Stimulated activated CD8-positive, alpha-beta memory T cell treated with anti-CD3 and anti-CD28 coated beads, Interleukin-7, amount 100 ng/mL, for 24 hours (primary cell): Measurements from ENCODE around the gene EDIL3.
"Not testable (repeated sequence)": the region's sequence is repeated elsewhere in the genome, so short reads cannot be mapped to it uniquely, and the experiment has no call there.

Source experiments
- DNase-seq: peaks from one replicate; pipeline ENCODE4 v3.0.0-alpha.2; 2020; ENCODE audit warnings: low read depth

Gene EDIL3

DNA sequence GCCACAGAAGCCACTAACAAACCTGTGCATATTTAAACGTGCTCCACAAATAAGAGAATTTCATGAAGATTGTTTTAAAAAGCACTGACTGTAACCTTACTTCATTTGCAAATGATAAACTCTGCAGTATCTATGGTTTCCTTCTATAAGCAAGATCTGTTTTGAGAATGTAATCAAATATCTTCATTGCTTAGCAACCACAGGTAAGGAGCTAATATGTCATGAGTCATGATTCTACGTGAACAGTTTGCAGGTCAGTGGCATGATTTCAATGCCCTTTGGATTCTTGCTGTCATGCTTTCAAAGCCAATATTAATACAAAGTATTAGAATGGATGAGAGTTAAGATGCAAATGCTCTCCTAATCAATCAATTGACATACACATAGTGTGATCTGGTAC is 325.0 kb downstream of the EDIL3 start:
- DNase-seq = no peak

DNA sequence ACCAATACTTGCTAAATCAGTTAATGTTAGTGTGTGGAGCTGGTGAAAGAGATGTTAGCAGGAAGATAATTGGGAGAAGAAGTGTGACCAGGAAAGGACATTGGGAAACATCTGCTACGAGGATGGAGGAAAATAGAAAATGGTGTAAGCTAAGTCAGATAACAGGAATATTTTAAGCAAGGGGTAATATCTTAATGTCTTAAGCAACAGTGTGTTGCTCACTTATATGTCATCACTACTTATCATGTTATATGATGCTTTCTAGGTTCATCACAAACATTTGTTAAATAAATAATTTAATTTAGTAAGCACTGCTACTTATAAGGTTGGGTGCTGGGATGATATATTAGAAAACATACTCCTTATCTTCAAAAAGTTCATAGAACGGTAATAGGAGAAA is 326.1 kb downstream of the EDIL3 start:
- DNase-seq = no peak

DNA sequence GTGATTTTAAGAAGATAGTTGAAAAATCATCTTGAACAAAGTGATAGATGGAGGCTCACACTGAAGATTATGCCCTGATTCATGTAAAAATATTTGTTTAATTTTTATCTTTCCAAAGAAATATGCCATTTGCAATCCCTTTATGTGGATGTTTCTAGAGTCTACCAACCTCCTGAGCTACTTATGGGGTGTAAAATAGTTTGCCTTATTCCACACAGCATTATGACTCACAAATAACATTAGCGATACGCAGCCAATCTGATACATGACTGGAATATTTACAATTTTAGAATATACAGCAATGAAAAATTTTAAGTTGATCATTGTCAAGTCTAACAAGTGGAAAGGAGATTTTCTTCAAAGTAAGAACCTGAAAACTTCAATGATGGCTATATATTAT is 327.5 kb downstream of the EDIL3 start:
- no peak for DNase-seq

GRCh38 chr5:84045964-84046363 is 338.7 kb downstream of the EDIL3 start:
- DNase-seq = no peak

- DNase-seq = no peak
Observed at GRCh38 chr5:84036842-84037241, 347.8 kb downstream of the EDIL3 start.

DNA sequence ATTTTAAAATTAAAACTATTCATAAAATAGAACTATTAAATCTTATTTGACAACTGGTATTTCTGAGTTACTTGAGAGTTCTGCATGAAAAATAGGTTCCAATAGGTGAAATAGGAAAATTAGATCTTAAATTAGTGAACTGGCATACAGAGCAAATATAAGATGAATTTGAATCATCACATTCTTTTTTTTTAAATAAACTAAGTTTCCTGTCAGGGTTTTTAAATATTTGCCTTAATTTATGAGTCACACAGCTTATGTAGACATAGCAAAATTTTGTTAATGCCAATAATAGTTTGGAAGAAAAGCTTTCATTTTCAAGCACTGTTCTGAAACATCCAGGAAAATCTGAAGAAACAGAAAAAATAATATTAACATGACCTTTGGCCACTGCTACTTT is 352.4 kb downstream of the EDIL3 start:
- no peak for DNase-seq

GRCh38 chr5:84028093-84028492 is 356.6 kb downstream of the EDIL3 start:
- DNase-seq = no peak

DNA sequence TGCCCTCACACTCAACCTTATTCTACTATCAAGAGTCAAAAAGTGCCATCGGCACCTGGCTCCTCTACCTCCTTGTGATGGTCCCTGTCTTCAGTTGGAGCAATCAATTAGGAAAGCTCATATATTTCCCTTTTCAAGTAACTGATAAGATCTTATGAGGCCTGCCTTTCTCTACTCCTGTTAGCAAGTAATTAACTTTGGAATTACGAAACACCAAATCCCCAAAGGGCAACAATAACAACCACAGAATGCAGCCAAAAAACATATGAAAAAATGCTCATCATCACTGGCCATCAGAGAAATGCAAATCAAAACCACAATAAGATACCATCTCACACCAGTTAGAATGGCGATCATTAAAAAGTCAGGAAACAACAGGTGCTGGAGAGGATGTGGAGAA is 366.2 kb downstream of the EDIL3 start:
- DNase-seq = not testable (repeated sequence)

- DNase-seq = no peak
Observed at GRCh38 chr5:84017523-84018172, 367.0 kb downstream of the EDIL3 start.

DNA sequence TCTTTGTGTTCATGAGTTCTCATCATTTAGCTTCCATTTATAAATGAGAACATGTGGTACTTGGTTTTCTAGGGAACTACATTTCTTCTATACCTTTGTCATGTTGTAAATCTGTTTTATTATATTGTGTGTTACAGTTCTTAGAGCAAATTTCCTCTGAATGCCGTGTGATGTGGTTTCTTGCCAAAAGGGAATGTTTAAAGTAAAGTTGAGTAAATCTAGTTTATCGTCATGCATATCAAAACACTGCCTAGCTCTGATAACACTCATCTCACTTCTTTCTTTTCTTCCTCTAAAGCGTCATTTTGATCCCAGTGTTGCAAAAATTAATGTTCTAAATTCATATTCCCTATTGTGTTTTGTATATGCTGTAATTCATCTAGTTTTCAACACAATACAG is 368.6 kb downstream of the EDIL3 start:
- DNase-seq = no peak

DNA sequence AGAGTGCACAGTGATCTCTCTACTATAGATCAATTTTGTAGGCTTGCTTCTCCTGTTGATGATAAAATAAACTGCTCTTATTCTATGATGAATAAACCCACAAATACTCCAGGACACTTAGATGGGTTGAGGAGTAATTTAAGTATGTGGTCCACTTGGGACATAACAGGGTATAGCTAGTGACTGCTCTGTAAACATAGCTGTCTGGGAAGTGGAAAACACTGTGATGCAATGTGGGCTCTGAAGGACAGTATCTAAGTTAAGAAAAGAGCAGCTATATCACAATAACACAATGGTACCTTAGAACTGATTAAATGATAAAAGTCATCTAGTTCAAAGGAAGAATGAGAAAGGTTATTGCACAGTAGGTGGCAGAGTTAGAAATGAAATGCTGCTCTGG is 369.7 kb downstream of the EDIL3 start:
- no peak for DNase-seq

DNA sequence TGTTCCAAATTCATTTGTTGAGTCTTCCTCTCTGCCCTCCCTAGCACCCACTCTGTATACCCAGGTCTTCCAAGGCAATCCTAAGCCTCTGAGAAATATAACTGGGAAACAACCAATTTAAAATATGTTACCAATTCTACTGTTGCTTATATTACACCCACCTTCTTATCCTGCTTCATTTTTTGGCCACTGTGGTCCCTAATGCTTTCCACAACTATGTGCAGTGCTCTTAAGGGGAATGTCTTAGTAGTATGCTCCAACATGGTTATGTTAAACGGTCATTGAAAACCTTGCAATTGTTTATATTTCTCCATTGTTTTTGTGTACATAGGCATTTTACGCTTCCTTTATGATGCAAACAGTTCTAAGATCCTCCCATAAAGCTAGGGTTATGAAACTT is 390.9 kb downstream of the EDIL3 start:
- DNase-seq = no peak

GRCh38 chr5:83991566-83992224 is 393.0 kb downstream of the EDIL3 start:
- DNase-seq = no peak

GRCh38 chr5:83988293-83988685 is 396.4 kb downstream of the EDIL3 start:
- no peak for DNase-seq

DNA sequence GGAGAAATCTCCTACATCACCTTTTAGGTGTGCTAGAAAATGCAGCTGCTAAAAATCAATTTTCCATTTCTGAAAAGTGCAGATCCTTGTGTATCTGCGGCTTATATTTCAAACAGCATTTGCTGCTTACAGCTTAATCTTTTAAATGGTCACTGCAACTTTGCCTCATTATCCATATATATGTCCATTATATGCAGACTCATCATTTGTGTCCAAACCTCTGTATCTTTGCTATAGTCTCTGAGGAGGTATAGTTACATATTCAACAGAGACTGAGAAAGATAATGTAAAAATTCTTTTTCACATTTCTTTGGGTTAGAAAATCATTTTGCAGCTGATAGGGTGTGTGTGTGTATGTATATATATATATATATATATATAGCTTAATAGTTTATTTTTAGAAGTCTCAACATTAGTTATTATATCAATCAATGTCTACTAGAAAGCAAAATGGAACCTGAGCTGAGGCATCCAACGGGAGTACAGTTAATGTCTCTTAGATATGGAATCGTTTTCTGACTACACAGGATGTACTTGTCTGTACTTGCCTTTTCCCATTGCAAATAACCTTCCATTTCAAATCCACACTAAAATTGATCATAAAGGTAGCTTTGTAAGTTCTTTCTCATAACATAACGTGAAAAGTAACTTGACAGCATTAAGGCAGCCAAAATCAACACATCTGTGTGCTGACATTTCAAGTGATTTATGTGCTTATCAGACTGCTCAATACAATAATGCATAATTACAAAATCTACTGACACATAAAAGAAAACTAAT is 397.0 kb downstream of the EDIL3 start:
- DNase-seq = no peak

DNA sequence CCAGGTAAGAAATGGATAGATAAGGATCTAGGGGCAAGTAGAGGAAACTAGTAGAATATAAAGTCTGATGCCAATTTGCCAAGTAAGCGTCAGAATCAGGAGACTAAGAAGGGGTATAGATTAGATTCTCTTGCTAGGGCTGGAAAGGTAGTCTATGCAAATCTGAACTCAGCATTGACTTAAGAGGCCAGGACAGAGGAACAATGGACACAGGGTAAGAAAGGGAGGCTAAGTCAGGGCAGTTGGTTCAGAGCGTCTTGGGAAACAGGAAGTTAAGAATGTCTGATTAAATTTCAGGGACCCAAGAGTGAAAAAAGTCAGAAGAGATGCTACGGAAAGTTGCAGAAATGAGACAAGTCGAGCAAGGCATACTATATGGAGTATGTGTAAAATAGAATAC is 400.8 kb downstream of the EDIL3 start:
- no peak for DNase-seq

DNA sequence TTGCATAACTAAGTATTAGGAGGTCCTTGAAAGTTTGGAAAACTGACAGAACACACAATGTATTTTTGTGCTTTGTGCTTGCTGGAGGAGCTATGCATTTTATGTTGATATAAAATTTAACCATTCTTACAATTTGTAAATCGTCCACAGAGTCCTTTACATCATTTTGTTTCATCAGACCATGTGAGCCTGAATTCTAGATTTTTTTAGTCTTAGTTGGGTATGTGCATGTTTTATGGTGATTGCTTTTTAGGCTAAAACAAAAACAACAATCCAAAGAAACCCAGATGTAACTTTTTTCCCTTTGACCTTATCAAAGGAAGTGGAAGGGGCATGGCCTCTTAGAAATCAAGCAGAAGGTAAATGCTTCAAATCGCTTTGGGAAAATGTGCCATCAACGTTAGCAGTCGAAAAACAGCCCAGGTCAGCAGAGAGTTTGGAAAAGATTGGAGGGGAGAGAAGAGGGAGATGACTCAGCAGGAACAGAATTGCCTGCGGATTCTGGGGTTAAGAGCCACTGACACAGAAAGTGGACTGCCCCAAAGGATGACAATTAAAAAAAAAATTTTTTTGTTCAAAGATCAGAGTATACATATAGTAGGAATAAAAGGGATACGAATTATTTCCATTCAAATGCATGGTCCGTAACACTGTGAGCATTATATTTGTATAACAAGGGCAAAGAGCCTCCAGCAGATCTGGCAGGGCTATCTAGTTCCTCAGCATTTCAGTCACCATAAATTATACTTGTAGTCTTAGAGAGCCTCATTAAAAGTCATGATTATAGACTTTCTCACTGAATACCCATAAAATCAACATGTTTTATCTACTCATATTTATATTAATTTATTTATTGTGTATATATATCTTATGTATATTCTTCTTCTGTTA is 410.5 kb downstream of the EDIL3 start:
- DNase-seq = no peak

DNA sequence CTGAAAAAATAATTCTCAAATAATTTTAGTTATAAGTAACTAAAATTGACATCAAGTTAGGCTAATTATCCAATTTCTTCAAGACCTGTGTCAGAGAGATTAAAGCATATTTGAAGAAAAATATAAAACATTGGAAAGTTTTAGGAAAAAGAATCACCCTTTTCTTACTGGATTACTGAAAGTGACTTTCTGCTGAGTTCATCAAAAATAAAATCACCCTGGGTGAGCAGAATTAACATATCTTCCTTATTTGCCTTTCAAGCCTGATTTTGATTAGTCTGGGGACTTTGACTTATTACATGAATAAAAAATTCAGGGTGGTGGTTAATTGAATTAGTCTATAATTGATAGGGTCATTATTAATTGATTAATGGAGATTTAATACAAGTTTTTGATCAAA is 411.8 kb downstream of the EDIL3 start:
- no peak for DNase-seq

- no peak for DNase-seq
Observed at GRCh38 chr5:83972236-83972635, 412.4 kb downstream of the EDIL3 start.

DNA sequence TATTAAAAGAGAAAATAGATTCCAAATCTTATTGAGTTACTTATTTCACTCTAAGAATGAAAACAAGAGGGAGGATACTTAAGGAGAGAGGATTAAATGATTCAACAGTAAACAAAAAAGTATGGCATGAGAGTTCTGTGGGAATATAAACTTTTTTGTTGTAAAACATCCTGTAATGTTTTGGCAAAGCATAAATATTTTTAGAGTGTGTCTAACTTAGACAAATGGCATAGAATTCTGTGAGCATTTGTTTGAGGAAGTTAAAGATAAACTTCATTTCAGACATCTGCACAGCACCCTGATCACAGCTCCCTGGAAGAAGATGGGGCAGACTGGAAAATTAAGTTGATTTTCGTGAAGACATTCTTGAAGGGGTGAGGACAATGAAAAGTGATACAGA is 417.3 kb downstream of the EDIL3 start:
- DNase-seq = no peak

DNA sequence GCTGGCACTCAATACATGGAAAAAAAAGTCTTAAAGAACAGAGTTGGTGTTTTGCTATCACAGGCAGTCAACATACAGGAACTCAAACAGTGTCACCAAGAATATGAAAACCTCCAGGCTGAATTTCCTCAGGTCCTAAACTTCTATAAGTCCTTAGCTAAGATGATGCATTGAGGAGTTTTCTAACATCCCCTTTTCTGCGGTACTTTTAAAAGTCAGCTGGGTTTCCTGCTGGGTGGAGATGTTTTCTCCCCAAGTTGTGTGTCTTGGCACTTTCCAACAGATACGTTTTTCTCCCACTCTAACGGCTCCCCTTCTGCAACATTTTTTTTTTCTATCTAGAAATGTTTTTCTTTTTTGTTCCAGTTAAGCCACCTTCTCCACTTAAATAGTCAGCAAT is 419.2 kb downstream of the EDIL3 start:
- DNase-seq = no peak

DNA sequence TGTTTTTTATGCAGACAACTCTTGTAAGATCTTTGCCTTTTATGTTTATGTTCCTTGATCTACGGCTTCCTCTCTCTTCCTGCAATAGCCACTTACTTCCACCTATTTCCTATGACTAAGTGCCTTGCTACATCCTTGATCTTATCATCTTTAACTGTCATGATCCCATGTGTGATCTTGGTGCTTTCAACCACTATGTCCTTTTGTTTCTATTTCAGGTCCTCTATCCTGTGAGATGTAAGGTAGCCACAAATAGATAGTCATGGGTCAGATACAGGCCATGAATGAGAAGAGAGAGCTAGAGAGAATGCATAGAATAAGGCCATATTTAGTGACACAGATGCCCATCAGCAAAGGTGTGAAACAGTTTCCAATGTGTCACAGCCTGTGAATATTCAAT is 420.4 kb downstream of the EDIL3 start:
- DNase-seq = no peak
